GM21390 (cell line): Measurements from ENCODE around the gene ABCC5.

ENCODE experiments used
- ATAC-seq: cut with Tn5 transposase; IDR thresholded peaks from one replicate; pipeline ENCODE4 v1.9.1; 2021; ENCODE audit not compliant: unreplicated experiment

Gene ABCC5

DNA sequence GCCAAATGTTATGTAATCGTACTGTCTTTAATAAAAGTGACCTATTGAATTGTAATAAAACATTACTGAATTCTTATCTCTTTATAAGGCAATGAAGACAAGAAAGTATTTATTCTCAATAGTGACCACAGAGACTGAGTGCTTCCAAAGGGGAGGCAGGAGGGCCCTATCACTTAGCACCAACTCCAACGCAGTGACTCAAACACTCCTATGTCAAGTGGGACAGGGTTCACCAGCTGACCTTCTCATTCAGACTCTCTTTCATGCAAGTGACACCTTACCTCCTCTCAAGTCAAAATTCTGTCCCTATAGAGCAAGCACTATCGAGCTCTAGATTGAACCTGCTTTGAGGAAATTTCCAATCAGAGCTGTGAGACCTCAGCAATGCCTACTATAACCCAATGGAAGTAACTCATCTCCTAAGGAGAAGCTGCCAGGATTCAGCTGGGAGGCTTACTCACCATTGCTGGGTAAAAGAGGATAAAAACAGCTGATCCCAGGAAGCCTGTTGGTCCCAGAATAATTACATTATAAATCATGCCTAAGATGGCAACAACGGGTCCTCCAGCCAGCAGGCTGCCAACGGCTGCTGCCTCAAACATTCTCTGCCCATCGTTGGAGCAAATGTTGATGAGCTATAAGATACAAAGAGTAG lies 35.6 kb downstream of the ABCC5 start:
- ATAC-seq, result no peak

DNA sequence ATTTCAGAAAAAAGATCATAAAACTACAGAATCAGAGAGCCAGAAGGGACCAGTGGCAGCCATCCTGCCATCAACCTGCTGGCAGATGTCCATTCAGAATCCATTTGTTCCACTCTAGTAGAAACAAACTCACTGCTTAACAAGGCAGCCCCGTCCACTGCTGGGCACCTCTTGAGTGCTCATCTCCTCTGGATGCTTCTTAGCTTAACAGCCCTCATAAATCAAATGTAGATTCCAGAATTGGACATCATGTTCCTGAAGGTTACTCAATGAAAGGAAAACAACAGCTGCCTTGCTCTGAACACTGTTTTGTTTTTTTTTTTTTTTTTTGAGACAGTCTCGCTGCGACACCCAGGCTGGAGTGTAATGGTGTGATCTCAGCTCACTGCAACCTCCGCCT lies 37.3 kb downstream of the ABCC5 start:
- no peak for ATAC-seq

DNA sequence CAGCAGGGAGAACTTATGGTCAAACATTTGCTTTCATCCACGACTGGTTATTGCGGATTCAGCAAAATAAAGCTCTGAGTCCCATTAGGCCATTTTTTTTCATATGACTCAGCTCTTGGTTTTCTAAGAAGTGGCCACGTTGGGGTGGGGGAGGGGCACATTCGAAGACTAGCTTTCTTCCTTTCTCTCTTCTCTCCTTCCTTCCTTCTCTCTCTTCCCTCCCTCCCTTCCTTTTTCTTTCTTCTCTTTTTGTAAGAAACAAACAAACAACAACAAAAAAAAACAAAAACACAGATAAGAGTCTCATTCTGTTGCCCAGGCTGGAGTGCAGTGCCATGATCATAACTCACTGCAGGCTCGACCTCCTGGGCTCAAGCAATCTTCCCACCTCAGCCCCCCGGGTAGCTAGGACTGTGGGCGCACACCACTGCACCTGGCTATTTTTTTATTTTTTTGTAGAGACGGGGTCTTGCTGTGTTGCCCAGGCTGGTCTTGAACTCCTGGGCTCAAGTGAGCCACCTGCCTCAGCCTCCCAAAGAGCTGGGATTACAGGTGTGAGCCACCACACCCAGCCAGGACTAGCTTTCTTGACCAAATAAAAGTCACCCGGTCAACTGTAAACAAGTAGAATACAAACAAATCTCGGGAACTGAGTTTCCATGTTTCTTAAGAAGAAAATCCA lies 41.6 kb downstream of the ABCC5 start:
- ATAC-seq, result no peak

DNA sequence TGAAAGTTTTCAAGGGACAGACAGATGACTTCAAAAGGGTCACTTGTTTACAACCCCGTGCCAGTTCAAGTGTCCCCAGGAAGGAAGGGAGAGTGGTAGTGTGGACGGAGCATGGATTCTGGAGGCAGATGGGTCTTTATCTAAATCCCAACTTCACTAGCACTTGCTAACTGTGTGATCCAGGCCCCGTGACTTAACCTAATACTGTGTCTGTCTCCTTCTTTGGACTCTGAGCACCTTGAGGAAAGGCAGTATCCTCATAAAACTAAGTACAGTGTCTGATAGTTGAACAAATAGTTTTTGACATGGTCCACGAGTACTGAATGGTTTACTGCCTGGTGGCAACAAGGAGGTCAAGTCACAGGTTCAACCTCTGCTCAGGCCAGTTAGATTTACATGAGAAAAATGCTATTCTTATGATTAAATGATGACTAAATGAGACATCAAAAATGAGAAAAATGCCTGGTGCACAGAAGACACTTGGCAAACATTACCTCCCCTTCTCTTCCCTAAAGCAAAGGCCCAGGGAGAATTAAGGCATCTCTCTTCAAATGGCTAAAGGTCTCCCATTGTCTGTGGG lies 48.9 kb downstream of the ABCC5 start:
- no peak for ATAC-seq

DNA sequence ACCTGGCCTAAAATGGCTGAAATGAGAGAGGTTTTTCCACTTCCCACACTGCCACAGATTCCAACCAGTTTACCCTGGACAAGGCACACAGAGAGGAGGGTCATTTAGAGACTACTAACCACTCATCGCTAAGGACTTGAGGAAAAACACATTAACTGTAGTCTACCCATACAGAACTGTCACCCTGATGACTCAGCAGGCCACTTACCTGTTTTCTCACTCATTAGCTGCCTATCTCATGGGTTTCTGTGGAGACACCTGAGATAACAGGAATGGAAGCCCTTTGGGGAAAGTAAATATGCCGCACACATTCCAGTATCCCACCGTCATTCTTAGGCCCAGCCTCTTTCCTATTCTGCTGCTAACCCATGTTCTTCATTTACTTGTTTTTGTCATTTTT lies 50.0 kb downstream of the ABCC5 start:
- ATAC-seq, result no peak

DNA sequence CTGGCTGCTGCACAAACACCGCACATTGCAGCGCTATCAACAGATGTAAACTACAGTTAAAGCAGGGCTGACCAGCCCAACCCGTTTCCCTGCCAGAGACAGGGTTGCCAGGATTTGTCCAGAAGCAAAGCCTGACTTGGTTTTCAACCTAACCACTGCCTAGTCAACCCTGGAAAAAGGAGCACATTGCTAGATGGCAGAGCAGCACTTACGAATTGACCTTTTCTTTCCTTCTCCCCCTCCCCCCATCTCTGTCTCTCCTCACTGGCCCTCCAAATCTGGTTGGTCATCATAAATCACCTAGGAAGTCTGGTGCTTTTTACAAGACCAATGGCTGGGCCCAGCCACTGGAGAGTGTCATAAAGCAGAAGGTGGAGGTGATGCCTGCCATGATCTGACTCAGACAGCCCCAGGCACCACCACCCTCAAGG lies 51.3 kb downstream of the ABCC5 start:
- ATAC-seq, result no peak

DNA sequence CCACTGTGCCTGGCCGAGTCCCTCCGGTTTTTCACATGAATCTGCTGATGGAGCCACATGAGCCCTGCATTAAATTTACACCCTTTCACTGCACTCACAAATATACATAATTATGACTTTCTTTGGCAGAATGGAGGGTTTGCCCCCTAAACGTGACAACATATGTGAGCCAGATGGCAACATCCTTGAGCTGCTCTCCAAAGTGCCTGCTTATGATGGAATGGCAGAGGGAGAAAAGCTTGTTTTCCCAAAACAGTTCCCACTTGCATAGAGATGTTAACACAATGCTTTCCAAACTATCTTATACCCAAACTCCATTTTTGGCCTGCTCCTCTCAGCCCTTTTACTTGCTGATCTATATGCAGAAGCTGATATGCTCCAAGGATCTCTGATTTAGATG lies 54.9 kb downstream of the ABCC5 start:
- no peak for ATAC-seq

DNA sequence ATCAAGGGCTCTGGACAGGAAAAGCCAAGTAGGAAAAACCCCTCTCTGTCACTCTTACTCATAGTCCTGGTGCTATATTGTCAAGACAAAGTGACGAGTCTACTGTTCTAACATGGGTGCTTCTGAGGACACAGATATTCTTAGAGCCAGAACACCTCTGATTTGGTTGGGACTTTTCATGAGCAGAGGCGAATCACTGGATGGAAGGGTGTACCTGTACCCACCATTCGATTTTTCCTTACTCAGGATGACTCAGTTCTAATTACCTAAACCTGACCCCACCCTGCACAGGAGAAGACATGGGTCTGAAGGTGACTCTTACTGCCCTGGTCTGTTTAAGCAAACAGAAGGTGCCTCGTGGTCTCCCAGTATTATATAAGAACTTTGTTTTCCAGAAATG lies 58.5 kb downstream of the ABCC5 start:
- no peak for ATAC-seq

DNA sequence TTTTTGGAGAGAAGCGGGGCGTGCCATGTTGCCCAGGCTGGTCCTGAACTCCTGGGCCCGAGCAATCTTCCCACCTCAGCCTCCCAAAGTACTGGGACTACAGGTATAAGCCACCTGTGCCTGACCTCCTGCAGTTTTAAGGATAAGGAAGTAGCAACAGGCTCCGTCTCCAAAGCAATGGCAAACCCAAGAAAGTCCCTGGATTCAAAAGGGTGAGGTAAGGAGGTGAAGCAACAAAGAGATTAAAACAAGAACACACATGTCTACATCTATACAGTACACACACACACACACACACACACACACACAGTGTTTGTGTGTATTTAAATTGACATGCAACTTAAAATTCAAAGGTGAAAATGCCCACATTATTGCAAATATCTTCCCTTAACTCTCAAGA lies 58.9 kb downstream of the ABCC5 start:
- no peak for ATAC-seq

DNA sequence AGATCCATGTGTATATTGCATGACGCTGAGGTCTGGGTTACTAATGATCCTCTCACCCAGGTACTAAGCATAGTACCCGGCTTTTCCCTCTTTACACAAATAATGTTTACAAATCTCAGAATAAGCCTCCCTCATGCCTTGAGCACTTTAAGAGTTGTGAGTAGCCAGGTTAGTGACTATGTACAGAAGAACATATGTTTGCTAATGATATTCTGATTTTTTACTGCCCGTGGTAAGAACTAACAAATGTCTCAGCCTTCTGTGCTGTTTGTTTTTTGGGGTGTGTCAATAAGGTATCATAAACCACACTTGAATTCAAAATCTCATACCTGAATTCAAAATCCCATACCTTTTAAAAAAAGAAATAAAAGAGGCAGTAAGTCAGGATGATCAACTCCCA lies 59.5 kb downstream of the ABCC5 start:
- ATAC-seq, result no peak

DNA sequence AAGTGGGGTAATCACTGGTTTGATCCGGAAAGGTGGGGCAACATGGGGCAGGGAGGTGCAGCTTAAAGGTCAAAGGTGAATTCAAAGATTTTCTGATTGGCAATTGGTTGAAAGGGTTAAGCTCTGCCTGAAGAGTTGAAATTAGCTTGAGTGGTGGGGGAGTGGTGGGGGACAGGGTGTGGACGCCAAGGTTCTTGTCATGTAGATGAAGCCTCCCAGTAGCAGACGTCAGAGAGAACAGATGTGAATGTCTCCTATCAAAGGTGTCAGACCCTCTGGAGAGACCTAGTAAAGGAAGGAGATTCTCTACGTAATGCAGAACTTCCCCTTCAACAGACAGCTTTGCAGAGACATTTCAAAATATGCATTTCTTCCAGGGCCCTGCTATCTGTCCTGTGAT lies 62.8 kb downstream of the ABCC5 start:
- ATAC-seq, result no peak

DNA sequence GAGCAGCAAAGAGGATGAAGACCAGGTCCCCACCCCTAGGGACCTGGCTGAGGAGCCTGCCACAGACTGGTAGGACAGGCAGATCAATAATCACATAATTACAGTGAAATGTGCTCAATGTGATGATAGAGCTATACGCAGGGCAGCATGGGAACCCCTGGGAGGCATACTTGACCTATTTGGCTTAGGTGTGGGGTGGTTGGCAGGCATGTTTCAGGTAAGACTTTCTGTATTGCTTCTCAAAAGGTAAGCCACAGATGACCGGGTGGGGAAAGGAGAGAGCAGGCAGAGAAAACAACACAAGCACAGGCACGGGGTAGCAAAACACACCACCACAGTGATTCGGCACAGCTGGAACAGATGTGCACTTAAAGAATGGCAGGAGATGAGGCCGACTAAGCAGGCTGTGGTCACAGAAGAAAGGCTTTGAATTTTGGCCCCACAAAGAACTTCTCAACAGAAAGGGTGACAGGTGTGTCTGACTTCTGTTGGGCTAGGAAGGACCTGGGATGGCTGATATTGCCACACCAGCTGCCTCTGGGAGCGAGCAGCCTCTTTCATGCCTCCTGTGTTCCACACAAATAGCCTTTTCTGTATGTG lies 64.1 kb downstream of the ABCC5 start:
- ATAC-seq, result no peak

DNA sequence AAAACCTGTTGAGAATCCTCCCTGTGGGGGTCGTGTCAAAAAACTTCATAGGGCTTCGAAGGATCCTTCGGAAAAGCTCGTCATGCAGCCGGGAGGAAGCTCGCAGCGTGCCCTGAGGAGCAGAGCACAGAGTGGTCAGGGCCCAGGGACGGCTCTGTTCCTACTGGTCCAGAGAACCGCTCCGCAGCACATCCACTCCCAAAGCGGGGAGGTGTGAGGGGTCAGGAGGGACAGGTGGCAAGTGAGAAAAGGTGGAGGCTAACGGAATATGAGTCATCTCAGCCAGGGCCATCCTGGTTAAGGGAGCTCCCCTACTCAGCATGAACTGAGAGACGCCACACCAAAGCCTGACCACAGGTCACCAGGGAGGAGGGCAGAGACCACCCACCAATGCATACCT lies 66.2 kb downstream of the ABCC5 start:
- no peak for ATAC-seq

DNA sequence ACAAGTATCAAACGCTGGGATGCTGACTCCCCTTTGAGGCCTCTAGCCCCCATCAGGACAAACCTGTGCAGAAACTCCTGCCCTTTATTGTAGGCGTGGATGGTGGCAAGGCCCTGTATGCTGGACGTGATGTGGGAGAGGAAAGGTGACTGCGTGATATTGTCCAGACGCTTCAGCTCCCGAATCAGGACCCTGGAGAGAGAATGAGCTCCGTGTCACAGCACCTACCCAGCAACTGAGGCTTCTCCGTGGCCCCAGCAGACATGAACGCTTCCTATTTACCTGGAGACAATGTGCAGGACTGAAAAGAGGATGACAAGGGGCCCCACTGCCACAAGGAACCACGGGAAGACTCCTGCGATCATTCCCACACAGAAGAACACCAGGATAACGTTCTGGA lies 68.0 kb downstream of the ABCC5 start:
- no peak for ATAC-seq

DNA sequence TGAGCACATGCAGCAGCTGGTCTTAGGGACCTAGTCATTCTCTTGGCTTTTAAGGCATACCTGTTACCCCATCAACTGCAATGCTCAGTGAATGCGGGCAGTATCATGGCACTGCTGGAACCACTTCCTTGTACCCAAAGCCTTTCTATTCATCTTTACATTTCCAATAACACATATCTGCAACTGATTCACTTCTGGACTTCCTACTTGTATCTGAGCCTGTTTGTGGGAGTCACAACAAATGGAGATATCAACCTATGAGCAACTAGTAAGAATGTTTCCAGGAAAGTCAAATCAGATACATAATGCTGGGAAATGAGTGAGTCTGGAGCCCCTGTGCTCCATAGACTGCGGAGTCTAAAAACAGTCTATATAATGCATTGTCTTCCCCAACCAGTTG lies 71.6 kb downstream of the ABCC5 start:
- ATAC-seq, result no peak

DNA sequence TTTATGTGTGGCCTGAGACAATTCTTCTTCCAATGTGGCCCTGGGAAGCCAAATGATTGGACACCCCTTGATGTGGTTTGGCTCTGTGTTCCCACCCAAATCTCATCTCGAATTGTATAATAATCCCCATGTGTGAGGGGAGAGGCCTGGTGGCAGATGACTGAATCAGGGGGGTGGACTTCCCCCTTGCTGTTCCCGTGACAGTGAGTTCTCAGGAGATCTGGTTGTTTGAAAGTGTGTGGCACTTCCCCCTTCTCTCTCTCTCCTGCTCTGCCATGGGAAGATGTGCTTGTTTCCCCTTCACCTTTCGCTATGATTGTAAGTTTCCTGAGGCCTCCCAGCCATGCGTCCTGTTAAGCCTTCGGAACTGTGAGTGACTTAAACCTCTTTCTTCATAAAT lies 72.9 kb downstream of the ABCC5 start:
- no peak for ATAC-seq

DNA sequence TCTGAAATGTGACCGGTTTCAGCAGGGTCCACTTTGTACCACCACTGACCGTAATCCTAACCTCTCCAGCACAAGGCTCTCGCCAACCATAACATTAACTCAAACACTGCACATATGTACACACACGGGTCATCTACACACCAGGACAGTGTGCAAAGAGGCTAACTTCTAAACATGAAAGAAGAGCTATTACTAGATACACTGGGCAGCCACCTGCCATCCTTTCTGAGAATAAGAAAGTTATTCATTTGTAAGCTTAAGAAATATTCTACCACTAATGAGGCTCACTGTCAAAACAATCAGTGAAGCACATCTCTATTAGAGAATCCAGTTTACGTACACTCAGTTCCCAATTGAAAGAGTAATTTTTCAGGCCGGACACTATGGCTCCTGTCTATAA lies 73.9 kb downstream of the ABCC5 start:
- ATAC-seq, result no peak

DNA sequence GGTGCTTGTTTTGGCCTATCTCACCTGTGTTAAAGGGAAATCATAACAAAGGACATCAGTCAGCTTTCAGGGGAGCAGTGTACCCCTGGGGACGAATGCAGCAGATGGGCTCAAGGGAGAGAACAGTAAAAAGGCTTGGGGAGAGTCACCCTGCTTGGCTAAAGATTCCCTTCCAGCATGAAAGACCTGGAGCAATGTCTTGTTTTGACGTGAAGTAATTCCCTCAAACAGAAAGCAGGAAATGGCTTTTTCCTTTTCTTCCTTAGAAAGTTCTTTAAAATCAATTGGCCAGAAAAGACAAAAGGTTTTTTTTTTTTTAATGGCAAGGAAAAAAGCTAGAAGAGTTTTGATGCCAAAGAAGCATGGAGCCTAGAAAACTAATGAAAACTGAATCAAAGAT lies 76.5 kb downstream of the ABCC5 start:
- ATAC-seq, result no peak

DNA sequence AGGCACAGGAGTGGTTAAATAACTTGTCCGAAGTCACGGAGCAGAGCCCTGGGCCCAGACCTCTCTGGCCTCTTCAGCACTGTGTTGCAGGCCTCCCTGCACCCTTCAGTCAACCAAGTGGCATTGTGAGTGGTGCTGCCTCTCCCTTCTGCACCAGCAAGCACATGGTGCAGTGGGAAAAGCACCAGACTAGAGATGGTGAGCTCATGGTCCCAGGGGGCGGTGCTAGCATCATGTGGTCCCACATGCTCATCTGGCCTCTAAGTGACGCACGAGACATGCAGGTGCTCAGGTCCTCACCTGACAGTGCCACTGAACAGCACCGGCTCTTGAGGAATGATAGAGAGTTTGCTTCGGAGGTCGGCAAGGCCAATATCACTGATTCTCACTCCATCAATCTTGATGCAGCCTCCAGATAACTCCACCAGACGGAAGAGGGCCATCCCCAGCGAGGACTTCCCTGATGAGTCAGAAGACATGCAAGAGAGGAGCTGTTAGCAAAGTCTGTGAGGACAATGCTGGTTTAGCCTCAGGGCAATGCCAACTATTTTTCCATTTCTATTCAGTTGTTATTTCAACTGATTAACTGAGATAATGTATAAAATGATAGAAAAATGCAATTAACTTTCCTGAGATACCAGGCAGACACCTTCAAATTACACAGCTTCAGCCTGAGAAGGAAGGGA lies 79.9 kb downstream of the ABCC5 start:
- ATAC-seq, result no peak

DNA sequence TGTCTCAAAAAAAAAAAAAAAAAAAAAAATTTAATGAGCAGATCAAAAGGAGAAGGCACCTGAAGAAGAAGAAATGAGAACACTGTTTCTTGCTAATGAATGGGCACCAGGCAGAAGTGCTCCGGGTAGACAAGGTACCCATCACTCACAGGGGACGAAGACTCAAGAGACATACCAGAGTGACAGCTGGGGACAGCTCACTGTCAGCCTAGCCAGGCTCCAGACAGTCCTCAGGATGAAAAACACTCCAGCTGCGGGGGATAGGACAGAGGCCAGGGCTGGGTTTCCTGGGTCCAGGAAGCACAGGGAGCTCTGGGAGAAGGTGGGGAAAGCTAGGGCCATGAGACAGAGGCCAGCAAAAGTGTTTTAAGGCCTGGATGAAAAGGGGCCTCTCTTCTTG lies 84.5 kb downstream of the ABCC5 start:
- no peak for ATAC-seq

DNA sequence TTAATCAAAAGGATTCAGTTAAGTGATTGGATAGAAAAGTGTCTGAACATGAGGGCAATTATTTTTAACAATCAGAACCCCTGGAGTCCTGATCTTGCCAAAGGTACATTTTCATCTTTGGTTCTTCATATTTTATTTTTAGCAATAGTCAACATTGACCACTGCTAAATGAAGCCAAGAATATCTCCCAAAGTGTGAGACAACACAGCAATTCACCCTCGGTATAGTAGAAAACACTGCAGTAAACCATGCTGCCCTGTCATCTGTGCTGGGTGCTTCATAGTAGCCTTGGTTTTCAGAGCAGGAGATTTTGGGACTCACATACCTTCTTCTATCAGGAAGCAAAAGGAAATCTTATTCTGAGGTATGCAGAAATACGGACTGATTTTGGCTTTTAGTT lies 85.8 kb downstream of the ABCC5 start:
- no peak for ATAC-seq

DNA sequence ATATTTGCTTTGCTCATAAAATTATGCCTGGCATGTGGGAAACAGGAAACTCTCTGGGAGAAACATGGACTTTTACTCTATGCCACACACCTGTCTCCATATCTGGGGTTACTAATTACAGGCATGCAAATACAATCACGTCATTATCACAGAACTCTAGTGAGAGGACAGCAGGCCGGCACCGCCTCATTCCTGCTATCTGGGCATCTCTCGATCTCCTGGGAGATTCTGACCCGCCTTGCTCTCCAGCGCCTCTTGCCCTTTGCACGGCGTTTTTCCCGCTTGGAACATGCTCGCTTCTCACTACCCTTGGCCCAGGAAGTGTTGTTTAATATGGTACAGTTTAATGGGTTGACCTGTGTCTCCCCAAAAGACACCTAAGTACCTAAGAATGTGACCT lies 87.6 kb downstream of the ABCC5 start:
- no peak for ATAC-seq
